Keratinocyte (primary cell): ENCODE data around the gene CBR3.

ENCODE experiments used
- EZH2 ChIP-seq: IDR thresholded peaks from one replicate; pipeline ENCODE4 v1.6.1; 2012; ENCODE audit warnings: inconsistent platforms, mild to moderate bottlenecking, low read length, moderate library complexity
- TF ChIP-seq, protein P1 (sequence below), 3 experiments: IDR thresholded peaks in 1 of 3; conservative IDR thresholded peaks in 1 of 3; optimal IDR thresholded peaks in 1 of 3; 2 replicates in 2 of 3; 3 replicates in 1 of 3; pipeline versions ENCODE3 to v1.5.1; 2011; ENCODE audit warnings: low read length in 3 of 3, mild to moderate bottlenecking in 3 of 3, moderate library complexity in 2 of 3, control low read depth in 1 of 3, inconsistent platforms in 1 of 3; ENCODE audit not compliant: insufficient read depth in 2 of 3; ENCODE audit errors: extremely low read depth in 1 of 3

DNA sequence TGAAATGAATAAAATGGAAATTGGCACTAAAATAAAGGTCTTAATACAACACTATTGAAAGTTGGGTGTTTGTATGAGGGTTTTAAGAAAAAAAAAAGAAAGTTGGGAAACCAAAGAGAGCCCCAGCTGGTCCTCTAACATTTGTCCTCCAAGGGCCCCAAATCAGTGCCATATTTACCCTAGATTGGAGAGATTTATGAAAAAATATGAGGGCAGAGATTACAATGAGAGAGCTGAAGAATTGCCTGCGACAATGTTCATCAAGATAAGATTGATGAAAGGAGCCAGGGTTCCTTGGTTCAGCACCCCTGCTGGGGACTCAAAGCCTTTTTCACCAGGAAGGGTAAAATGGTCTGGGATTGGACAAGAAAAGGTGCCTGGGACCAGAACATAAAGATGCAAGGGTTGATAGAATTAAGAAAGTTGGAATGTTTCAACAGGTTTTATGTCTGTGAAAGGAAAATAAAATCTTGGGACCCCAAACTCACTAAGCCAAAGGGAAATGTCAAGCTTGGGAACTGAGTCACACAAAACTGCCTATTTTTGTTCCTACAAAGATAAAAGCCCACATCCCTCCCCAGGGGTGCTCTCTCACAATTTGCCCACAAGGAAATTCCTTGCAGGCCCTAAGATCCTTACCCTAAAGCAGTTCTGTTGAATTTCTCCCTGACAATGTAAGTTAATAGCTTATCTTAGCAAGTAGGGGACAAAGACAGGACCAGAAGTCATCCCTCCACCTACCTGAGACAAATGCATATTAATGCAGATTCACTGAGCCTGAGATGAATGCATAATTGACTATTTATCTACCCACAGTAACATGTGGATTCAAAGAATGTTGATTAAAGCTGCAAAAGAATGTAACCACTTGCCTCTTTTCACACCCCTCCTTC, 38.2 kb upstream of the CBR3 start:
- TF ChIP-seq, protein P1, sequence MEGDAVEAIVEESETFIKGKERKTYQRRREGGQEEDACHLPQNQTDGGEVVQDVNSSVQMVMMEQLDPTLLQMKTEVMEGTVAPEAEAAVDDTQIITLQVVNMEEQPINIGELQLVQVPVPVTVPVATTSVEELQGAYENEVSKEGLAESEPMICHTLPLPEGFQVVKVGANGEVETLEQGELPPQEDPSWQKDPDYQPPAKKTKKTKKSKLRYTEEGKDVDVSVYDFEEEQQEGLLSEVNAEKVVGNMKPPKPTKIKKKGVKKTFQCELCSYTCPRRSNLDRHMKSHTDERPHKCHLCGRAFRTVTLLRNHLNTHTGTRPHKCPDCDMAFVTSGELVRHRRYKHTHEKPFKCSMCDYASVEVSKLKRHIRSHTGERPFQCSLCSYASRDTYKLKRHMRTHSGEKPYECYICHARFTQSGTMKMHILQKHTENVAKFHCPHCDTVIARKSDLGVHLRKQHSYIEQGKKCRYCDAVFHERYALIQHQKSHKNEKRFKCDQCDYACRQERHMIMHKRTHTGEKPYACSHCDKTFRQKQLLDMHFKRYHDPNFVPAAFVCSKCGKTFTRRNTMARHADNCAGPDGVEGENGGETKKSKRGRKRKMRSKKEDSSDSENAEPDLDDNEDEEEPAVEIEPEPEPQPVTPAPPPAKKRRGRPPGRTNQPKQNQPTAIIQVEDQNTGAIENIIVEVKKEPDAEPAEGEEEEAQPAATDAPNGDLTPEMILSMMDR (optimal IDR thresholded peaks at IDR 0.05 in 1 of 3, IDR thresholded peaks at IDR 0.05 in 1 of 3, conservative IDR thresholded peaks at IDR 0.05 in 1 of 3; ENCODE audit: extremely low read depth in 1 of 3, insufficient read depth in 2 of 3, low read length in 3 of 3): no peak
- no peak for TF ChIP-seq EZH2
